ENCODE results near the gene MRPL54.

GRCh38 chr19:3762130-3762473, 380 bp upstream of the MRPL54 start:
- TF ChIP-seq POLR2A (IDR thresholded peaks at IDR 0.05): no peak
- TF ChIP-seq CTCF (IDR thresholded peaks at IDR 0.05): no peak
- no peak for TF ChIP-seq POLR2AphosphoS5 (IDR thresholded peaks at IDR 0.05)
- no peak for TF ChIP-seq EP300 (IDR thresholded peaks at IDR 0.05)

Measured in gastroesophageal sphincter (tissue), 3 donors.